NCI-H524 (cell line): ENCODE data around the gene DPF3.

Experiments
- DNase-seq, 2 experiments: peaks; one replicate each; lab custom pipeline; 2025; lab: John Stamatoyannopoulos, UW

The DPF3 gene

DNA sequence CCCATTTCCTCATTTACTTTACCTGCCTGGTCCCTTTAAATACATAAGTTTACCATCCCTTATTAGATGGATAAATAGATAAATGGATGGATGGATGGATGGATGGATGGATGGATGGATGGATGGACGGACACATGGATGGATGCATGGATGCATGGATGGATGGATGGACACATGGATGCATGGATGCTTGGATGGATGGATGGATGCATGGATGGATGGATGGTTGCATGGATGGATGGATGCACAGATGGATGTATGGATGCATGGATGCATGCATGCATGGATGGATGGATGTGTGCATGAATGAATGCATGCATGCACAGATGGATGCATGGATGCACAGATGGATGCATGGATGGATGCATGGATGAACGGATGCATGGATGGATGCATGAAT is 93.6 kb downstream of the DPF3 start:
- no peak for DNase-seq

DNA sequence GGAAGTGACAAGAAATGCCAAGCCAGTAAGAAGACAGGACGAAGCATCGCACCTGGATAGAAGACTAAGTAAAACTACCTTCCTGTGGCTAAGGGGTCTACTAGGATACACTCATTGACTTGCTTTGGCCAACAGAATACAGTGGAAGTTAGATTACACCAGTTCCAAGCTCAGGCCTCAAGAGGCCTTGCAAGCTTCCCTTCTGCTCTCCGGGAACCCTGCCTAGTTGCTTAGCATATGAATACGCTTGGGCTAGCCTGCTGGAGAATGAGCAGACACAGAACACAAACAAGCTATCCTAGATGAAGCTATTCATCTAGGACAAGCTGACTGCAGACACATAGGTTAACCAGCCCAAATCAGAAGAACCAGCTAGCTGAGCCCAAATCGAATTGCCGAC is 97.0 kb downstream of the DPF3 start:
- DNase-seq = no peak

DNA sequence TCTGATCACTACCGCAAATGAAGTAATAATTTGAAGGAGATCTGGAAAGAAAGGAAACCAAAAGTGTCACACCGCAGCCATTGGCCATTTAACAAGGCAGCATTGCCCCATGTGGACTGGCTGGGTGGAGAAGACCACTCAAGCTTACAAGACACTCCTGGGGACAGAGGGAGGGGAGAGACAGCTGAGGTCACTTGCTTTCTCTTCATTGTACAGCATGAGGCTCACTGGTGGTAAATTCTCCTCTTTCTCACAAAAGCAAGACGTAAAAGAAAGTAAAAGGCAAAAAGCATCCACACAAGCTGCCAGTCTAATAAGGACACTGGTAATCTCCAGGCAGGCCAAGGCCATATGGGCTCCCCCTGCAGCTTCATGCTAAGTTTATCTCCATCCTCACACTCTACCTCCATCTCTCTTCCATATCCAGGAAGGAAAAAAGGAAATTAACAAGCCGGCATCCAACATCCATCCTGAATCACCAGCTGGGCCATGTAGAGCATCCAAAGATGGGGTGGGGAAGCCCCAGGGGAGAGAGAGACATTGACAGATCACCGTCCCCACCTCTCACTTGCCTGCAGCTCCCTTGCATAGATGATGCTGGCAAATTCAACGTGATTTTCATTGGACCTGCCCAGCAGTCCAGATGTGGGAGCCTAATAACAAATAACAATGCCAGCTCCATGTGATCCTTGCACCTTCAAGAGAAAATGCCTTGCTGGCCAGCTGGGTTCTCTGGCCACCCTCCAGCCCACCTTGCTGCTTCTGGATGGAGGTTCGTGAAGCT is 100.6 kb downstream of the DPF3 start:
- peak in 1 of 2 experiments; percentile 24 for DNase-seq

DNA sequence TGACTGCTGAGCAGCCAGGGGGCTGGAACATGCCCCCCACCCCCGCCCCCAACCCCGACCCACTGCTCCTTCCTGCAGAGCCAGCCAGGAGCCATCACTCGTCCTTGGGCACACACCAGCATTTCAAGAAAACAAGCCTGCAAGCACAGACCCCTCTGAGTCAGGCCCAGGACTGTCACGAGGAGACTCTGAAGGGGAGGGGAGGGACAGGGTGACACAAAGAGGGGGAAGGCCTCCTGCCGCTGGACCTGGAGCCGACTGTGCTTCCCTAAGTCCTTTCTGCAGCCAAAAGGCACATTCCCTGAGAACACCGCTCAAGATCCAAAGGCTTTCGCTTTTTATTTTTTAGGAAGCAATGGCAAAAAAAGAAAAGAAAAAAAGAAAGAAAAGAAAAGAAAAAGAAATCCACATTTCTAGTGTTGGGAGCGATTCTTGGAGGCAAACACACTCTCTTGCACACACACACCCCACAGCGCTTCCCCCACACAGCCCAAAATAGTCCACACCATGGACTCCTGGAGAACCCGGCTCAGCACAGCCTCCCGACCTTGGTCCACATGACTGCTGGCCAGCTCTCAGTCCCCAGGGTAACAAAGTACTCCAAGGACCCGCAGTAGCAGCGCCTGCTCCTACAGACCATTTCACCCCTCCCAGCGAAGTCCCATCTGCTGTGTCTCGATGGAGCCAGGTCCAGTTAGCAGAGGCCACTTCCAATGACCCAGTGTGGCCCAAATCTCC is 101.7 kb downstream of the DPF3 start:
- peak in 1 of 2 experiments; percentile 32 for DNase-seq

DNA sequence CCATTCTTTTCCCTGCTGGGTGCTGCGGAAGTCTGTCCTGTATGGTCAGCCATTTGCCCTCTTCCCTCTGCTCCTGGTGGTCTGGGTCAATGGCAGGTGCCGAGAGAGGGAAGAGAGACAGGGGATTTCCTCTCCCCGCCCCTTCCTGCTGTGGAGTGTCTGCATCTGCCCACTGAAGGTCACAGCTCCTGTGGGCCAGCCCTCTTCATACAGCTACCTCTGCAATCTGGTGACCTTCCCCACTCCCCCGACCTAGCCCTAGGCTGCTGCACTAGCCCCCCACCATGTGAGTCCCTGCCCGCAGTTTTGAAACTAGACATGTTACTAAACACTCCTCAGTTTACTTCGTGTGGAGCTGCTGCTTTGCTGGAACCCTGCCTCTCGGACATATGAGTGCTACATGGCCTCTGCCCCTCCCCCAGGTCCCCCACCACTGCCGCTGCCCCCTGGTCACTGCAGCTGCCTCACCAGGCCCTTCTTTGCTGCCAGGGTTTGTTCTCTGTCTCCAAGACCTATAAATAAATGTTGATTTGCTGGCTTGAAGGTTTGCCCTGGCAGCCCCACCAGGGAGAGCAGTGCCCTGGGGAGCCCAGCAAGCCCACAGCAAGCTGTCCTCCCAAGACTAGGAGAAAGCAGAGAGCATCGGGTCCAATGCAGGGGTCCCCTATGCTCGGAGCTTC is 102.9 kb downstream of the DPF3 start:
- DNase-seq = no peak

DNA sequence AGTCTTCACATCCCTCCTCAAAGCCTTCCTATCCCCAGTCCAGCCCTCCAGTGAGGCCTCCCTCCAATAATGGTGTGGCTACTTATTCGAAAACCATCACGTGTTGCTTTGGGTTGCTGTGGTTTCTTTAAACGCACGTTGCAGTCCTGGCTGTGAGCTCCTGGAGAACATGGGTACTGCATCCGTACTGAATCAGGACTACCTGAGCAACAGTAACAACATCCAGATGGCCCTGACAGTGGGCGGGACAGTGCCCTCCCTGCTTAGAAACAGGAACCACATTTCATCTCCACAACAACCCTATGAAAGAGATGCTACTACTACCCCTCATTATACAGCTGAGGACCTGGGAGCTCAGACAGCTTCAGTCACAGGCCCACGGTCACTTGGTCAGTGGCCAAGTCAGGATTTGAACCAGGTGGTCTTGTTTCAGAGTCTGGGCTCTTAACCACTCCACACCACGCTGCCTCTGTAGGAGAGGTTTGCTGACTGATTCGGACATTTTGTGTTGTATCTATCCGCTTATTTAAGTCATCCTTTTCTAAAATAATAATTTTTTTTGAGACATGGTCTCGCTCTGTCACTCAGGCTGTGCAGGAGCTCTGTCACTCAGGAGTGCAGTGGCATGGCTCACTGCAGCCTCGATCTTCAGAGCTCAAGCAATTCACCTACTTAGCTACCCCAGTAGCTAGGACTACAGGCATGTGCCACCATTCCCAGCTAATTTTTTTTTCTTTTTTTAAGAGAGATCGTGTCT is 104.8 kb downstream of the DPF3 start:
- peak; percentile 37 to 70 for DNase-seq

DNA sequence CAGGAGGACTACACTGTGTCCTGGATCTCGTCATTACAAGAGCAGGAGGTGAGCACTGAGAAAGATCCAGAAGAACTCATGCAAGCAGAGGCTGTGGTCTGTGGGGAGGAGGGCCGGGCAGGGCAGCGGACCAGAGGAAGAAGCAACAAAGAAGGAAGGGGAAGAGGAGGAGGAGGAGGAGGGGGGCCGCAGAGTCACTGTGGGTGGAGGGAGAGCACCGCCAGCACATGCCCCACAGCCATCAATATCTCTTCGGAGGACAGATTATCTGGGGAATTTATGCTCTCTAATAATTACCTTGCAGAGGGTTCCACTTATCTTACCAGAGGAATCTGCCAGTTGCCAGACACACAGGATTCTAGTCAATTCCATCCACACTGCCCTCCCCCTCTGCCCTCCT is 105.6 kb downstream of the DPF3 start:
- DNase-seq = no peak

DNA sequence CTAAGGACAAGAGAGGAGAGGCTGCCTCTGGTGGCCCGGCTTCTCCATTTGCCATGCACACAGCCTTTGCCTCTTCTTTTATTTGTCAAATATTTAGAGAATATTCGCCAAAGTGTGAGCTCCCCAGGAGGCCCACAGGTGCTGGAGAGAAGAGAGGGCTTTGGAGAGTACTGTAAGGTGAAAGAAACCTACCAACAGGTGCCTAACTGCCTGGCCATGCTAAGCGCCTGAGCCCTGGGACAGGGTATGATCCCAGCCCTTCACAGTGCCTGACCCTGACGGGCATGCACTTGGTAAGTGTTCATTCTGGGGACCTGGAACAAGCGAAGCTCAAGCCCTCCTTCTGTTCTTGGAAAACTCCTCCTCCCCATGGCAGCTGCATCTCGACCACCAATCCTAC is 106.1 kb downstream of the DPF3 start:
- DNase-seq = no peak

DNA sequence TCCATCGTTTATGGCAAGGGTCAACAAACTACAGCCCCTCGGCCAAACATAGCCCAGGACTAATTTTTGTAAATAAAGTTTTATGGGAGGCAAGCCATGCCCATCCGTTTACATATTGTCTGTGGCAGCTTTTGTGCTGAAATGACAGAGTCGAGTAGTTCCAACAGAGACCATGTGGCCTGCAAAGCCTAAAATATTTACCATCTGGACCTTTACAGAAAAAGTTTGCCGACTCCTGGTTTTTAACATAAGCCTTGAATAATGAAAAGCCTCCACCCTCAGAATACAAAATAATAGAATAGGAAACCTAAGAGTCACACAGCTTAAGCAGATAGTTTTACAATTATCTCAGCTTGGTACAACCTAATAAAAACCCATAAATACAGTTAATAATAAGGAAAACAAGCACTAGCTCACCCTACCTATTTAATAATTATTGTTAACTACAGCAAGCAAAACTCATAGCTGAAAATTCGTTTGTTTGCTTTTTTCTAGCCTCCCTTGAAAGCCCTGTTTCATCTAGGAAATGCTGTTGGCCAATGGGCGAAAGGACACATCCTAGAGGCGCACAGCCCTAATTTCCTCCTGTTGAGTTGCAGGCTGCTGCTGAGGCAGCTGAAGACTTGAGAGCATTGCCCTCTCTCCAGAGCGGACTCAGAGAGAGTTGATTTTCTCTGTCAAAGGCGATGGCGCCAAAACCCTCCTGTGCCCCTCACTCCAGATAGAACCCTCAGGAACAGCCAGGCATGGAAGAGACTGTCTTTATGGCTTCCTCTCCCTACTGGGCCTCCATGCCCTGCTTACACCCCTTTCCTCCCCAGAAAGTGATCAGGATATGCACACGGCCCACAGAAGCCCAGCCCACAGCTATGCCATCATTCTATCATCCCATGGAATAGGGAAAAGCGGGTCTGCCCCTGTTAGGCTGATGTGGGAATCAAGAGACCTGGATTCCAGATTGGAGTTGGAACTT is 107.2 kb downstream of the DPF3 start:
- peak; percentile 42 to 70 for DNase-seq

DNA sequence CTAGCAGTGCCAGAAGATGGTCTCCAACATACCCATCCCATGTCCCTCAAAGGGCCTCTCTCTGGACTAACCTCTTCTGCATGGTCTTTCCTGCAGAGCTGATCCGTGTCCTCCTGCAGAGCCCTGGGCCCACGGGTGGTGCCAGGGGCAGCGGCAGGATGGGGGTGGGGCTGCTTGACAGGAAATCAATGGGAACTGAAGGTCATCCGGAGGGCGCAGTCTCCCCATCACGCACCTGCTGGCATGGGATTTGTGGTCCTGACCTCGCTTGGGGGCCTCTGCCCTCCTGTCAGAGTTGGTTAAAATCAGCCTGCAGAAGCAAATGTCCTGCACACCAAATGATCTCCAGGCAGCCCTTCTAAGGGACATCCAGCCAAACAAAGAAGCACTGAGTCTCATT is 110.2 kb downstream of the DPF3 start:
- no peak for DNase-seq

DNA sequence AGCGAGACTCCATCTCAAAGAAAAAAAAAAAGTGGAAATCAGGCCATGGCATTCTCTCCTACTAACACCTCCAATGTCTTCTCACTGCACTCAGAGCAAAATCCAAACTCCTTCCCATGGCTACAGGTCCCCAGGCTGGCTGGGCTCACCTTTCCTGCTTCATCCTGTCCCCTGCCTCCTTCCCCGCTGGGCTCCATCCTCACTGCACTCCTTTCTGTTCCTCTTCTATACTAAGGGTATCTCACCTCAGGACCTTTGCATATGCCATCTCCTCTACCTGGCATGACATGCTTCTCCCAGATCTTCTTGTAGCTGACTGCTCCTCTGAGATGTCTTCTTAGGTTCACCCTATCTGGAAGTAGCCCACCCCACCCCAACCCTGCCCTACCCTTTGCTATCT is 111.1 kb downstream of the DPF3 start:
- no peak for DNase-seq

DNA sequence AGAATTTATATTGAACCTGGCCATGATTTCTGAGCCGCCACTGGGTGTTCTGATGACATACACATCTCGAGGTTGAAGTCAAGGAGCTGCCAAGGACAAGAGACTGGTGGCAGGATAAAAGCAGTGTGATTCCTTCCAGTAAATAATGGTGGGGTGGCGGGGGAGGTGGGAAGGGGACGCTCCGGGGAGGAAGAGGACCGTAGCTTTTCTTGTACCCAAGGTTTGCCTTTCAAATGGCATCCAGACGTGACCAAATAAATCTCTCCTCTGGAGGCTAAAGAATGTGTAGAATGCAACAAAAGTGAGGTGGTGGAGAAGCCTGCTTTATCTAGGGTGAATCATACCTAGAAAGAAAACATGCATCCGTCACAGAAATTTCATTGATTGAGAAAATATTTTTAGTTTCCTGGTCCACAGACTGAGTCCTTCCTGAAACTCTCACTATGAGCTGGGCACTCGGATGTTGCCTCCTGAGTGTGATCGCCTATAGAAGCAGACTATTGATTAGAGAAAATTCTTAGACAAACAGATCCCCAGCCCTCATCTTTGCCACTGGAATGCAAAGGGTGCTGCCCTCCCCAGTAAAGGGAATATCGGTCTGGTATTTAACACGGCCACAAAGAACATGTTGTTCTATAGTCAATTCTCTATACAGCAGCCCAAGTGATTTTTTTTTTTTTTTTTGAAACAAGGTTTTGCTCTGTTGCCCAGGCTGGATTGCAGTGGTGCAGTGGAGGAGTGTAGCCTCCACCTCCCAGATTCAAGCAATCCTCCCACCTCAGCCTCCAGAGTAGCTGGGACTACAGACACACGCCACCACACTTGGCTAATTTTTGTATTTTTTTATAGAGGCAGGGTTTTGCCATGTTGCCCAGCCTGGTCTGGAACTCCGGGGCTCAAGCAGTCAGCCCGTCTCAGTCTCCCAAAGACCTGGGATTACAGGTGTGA is 112.1 kb downstream of the DPF3 start:
- DNase-seq = no peak

DNA sequence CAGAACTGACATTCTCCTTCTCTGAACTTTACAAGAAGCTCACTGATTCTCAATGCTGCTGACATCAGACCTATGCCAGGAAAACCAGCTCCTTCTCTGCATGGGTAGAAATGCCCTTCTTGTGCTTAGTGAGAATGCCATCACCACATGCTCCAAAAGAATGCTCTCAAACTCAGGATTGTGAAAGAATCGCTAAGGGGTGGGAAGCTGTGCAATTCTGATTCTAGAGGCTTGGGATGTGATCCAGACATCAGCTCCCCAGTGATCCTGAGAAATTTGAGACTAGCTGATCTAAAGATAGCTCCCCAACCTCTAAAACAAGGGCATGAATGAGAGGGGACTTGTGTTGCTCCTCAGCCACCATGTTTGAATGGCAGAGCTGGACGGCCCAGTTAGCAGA is 113.2 kb downstream of the DPF3 start:
- DNase-seq = no peak

DNA sequence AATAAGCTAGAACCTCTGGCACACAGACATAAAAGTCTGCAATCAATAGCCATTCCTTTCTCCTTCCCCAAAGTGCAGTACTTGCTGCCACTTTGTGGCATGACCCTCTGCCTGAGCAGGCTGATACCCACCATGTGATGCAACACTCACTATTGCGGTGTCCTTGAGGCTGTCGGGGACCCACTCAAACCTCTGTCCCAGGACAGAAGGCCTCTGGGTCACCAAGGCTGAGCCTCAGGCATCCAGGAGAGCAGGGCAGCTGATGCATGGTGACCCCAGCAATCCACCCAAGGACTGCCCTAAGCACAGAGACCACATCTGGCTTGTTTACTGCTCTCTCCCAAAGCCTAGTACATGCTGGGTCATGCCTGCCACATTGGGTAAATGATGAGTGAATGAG is 114.2 kb downstream of the DPF3 start:
- DNase-seq = no peak

DNA sequence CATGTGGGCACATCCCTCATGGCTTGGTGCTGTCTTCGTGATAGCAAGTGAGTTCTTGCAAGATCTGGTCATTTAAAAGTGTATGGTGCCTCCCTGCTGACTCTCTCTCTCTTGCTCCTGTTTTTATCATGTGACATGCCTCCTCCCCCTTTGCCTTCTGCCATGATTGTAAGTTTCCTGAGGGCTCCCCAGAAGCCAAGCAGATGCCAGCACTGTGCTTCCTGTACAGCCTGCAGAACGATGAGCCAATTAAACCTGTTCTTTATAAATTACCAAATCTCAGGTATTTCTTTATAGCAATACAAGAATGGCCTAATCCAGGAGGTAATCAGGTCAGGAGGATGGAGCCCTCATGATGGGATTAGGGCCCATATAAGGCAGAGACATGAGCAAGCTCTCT is 116.3 kb downstream of the DPF3 start:
- no peak for DNase-seq

DNA sequence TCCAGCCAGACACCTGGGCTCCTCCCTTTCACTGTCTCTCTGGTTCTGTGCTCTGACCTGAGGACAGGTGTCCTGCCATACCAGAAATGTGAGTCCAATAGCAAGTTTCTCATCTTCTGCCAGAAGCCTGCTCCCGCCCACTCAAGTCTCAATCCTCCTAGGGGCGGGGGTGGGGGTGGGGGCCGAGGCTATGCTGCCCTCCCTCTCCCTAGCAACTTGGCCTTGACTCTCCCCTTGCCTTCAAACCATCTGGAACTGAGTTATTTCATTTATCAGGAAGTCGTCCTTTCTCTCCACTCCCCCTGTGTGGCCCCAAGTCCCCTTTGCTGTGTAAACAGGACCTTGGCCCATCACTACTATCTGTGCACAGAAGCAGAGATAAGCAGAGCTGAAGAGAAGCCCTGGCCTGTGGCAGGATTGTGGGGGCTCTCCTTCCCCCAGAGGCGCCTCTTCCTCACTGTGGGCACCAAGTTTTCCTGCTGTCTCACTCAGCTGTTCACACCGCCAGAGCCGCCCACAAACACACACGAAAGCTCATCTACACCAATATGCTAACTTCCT is 117.1 kb downstream of the DPF3 start:
- no peak for DNase-seq

DNA sequence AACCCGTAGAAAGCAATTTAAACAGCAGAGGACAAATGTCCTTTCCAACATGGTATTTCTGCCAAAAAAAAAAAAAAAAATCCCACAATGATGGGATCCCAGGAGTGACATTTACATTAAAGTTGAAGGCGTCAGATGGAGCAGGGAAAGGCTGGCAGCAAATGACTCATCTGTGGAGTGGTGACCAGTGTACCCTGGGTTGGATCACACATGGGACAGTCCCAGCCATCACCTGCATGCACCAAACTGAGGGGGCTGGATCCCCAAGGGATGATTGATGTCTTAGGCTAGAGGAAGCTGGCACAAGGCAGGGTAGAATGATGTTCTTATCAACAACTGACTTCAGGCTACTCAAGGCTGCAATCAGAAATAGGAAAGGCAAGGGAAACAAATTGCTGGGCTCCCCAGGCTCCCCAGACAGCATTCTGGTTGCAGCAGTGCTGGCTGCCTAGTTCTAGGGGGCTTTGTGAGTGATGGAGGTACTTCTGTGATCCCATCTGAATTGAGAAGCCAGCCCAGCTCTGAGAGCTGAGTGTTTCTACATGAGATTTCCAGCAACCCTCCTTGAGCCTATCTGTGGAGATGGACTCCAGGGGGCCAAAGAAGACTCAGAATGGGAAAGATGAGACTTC is 117.9 kb downstream of the DPF3 start:
- no peak for DNase-seq

DNA sequence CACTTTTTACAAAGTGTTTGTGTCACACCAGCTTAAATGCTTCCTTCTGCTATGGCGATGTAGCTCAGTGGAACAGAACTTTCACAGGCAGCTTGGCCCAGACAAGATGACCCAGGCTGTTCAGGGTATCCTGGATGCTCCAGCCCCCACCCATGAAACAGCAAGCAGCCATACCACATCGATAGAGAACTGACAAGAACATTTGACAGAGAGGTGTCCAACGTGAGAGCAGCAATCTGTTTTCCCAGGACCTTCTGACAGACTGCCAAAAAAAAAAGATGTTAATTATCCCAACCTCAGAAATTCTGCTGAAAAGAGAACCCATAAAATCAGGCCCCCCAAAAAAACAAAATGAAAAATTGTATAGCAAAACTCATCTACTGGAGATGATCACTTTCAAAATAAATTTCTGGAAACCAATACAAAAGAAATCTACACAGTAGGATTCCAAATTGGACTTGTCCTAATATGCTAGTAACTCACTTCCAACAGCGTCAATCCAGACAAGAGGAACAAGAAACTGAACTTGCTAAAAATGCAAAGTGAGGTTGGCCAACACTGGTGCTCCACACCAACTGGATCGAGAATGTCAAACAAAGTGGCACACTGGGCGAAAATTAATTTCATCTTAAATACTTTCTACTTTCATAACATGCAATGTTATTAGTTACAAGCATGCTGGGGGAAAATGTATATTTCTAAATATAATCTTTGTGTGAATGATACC is 118.8 kb downstream of the DPF3 start:
- DNase-seq = no peak
